SK-N-MC (cell line): ENCODE data around the gene ACTA2.

ENCODE experiments used
- DNase-seq: peaks from one replicate; pipeline ENCODE4 v3.0.0-alpha.2; 2011; ENCODE audit warnings: low read depth, low spot score
- H3K27ac ChIP-seq: fragments of 200-600 bp; sonication (generic); 2 replicates; pipeline ENCODE4 v1.5.1; 2016; ENCODE audit warnings: mixed run types
- H3K36me3 ChIP-seq: fragments of 200-600 bp; sonication (generic); 2 replicates; pipeline ENCODE4 v1.6.1; 2017; ENCODE audit warnings: antibody characterized with exemption, low read length, mixed read lengths; ENCODE audit not compliant: insufficient read depth
- H3K4me3 ChIP-seq: fragments of 200-600 bp; sonication (generic); 2 replicates; pipeline ENCODE4 v1.5.1; 2016
- H3K9ac ChIP-seq: fragments of 200-600 bp; sonication (generic); 2 replicates; pipeline ENCODE4 v1.8.0; 2017; ENCODE audit warnings: mixed run types, mixed read lengths; ENCODE audit not compliant: insufficient read length
- H3K9me3 ChIP-seq: fragments of 200-600 bp; sonication (generic); 2 replicates; pipeline ENCODE4 v1.6.1; 2017; ENCODE audit warnings: low read depth, mild to moderate bottlenecking, antibody characterized with exemption, low read length, moderate library complexity, mixed read lengths
- EZH2 ChIP-seq: fragments of 200-600 bp; sonication (generic); IDR thresholded peaks from one replicate; pipeline ENCODE4 v1.6.1; 2017; ENCODE audit warnings: antibody characterized with exemption
- FOXP2 ChIP-seq: optimal IDR thresholded peaks from 2 replicates; pipeline ENCODE3; 2011; ENCODE audit warnings: mild to moderate bottlenecking, moderate library complexity; ENCODE audit not compliant: insufficient read depth; ENCODE audit errors: extremely low read length, control extremely low read depth
- POLR2AphosphoS5 ChIP-seq: IDR thresholded peaks from 2 replicates; pipeline ENCODE4 v1.6.1; 2012; ENCODE audit warnings: mild to moderate bottlenecking, low read depth, low read length, borderline replicate concordance

Gene ACTA2

DNA sequence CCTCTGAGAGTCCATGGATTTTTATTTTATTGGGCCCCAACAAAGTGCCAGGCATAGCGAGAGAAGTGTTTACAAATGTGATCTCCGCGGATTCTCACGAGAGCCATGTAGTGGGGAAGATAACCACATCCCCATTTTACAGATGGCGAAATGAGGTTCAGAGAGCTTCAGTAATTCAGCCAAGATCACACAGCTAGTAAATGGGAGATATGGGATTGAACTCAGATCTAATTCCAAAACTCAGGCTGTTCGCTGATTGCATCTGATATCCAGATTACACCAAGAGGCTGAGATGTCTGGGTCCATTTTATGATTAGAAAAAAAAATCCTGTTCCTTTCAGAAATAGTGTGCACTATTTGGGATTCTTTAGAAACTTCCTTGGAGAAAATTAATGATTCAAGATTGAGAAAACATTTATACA lies 39.3 kb upstream of the ACTA2 start:
- DNase-seq = no peak
- TF ChIP-seq POLR2AphosphoS5 = no peak
- TF ChIP-seq FOXP2 = no peak
- TF ChIP-seq EZH2 = no peak
- Histone ChIP-seq H3K4me3 (peak overlapping the region; percentile 85), H3K9me3 (no peaks in the 10 kb centered on the region), H3K36me3 (no peaks in the 10 kb centered on the region), H3K9ac (peak overlapping the region; percentile 87), H3K27ac (peak overlapping the region; percentile 62; the same call in 1 of the 2 replicates)

DNA sequence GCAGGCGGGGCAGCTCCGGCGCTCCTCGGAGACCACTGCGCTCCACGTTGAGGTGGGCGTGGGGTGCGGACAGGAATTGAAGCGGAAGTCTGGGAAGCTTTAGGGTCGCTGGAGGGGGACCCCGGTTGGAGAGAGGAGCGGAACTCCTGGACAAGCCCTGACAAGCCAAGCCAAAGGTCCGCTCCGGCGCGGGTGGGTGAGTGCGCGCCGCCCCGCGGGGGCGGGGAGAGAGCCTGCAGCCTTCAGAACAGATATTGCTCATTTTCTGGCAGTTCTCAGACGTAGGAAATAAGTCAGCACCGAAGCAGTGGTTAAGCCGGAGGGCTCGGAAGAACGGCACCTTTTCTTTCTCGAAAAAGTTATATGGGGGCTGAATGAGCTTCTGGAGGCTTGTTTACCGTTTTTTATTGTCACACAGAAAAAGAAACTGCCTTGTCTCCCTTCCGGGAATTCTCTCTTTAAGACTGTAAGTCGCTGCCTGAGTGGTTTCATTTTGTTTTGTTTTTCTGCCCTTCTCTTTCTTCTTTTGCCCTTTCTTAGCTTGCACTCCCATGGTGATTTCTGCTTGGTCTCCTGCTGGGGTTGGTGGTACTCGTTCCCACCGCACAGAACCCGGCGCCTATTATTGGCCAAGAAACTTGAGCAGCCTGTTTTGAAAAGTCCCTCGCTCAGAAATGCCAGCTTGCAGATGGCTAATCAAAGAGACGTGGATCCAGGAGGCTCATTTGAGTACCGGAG lies 38.8 kb upstream of the ACTA2 start:
- Histone ChIP-seq H3K9me3 (no peaks in the 10 kb centered on the region), H3K36me3 (no peaks in the 10 kb centered on the region), H3K4me3 (peak overlapping the region; percentile 85), H3K27ac (peak overlapping the region; percentile 62; the same call in 1 of the 2 replicates), H3K9ac (peak overlapping the region; percentile 87)
- TF ChIP-seq EZH2 = no peak
- no peak for TF ChIP-seq POLR2AphosphoS5
- TF ChIP-seq FOXP2 = no peak
- no peak for DNase-seq

DNA sequence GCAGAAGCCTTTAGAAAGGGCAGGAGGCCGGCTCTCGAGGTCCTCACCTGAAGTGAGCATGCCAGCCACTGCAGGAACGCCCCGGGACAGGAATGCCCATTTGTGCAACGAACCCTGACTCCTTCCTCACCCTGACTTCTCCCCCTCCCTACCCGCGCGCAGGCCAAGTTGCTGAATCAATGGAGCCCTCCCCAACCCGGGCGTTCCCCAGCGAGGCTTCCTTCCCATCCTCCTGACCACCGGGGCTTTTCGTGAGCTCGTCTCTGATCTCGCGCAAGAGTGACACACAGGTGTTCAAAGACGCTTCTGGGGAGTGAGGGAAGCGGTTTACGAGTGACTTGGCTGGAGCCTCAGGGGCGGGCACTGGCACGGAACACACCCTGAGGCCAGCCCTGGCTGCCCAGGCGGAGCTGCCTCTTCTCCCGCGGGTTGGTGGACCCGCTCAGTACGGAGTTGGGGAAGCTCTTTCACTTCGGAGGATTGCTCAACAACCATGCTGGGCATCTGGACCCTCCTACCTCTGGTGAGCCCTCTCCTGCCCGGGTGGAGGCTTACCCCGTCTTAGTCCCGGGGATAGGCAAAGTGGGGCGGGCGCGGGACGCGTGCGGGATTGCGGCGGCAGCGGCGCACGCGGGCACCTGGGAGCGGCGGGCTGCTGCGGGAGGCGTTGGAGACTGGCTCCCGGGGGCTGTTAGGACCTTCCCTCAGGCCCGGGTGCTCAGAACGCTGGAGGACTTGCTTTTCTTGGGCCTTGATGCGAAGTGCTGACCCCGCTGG lies 38.0 kb upstream of the ACTA2 start, which contains the start of gene FAS:
TSS of gene FAS (plus strand) at position 415 of the 777 bp plus-strand sequence. CDS start at position 494, 79 bp downstream.
- Histone ChIP-seq H3K9me3 (no peaks in the 10 kb centered on the region), H3K9ac (peak within 1 kb of the TSS; percentile 87), H3K36me3 (no peaks in the 10 kb centered on the region), H3K4me3 (peak within 1 kb of the TSS; percentile 85), H3K27ac (peak within 1 kb of the TSS; percentile 62; the same call in 1 of the 2 replicates)
- no peak for TF ChIP-seq FOXP2
- no peak for TF ChIP-seq POLR2AphosphoS5
- TF ChIP-seq EZH2 = no peak
- no peak for DNase-seq

DNA sequence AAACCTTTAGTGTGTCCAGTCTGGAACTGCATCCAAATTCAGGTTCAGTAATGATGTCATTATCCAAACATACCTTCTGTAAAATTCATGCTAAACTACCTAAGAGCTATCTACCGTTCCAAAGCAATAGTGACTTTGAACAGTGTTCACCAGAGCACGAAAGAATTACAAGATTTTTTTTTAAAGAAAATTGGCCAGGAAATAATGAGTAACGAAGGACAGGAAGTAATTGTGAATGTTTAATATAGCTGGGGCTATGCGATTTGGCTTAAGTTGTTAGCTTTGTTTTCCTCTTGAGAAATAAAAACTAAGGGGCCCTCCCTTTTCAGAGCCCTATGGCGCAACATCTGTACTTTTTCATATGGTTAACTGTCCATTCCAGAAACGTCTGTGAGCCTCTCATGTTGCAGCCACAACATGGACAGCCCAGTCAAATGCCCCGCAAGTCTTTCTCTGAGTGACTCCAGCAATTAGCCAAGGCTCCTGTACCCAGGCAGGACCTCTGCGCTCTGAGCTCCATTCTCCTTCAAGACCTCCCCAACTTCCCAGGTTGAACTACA lies 37.3 kb upstream of the ACTA2 start:
- no peak overlapping the region for H3K27ac ChIP-seq
- peak overlapping the region; percentile 85 for H3K4me3 ChIP-seq
- peak overlapping the region; percentile 87 for H3K9ac ChIP-seq
- TF ChIP-seq FOXP2 (no peak), POLR2AphosphoS5 (no peak), EZH2 (no peak)
- no peaks in the 10 kb centered on the region for H3K9me3 ChIP-seq
- no peak for DNase-seq
- H3K36me3 ChIP-seq = no peaks in the 10 kb centered on the region

DNA sequence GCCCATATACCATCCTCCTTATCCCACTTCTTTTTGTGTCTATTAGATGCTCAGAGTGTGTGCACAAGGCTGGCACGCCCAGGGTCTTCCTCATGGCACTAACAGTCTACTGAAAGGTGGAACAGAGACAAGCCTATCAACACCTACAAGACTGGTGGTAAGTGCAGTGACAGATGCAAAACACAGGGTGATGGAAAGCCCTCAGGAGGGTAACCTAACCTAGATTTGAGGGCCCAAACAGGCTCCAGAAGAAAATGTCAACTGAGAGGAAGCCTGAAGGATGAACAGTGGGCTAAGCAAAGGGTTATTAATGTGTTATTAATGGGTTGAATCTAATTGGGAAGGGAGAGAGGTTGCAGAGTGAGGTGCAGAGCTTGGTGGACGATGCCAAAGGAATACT lies 36.9 kb upstream of the ACTA2 start:
- no peak overlapping the region for H3K27ac ChIP-seq

DNA sequence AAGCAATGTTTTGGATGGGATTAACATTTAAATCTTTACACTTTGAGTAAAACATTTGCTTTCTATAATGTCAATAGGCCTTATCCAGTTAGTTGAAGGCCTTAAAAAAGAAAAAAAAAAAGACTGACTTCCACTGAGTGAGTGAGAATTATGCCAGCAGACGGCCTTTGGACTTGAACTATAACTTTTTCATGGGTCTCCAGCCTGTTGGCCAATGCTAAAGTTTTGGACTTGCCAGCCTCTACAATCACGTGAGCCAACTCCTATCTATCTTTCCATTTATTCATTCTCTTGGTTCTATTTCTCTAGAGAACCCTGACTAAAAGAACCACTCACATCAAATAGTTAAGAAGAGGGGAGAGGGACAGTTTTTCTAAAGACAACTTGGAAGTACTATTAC lies 35.3 kb upstream of the ACTA2 start:
- no peaks in the 10 kb centered on the region for H3K36me3 ChIP-seq
- peak overlapping the region; percentile 97 for H3K27ac ChIP-seq
- DNase-seq = no peak
- peak overlapping the region; percentile 2; the same call in 1 of the 2 replicates for H3K4me3 ChIP-seq
- no peaks in the 10 kb centered on the region for H3K9me3 ChIP-seq
- TF ChIP-seq EZH2 (no peak), FOXP2 (no peak), POLR2AphosphoS5 (no peak)
- H3K9ac ChIP-seq = no peak overlapping the region

More for the DNA sequence above, 36.9 kb upstream of the ACTA2 start:
- Histone ChIP-seq H3K36me3 (no peaks in the 10 kb centered on the region), H3K9me3 (no peaks in the 10 kb centered on the region), H3K9ac (no peak overlapping the region), H3K4me3 (peak overlapping the region; percentile 85)
- TF ChIP-seq EZH2 = no peak
- TF ChIP-seq POLR2AphosphoS5 = no peak
- DNase-seq = no peak

DNA sequence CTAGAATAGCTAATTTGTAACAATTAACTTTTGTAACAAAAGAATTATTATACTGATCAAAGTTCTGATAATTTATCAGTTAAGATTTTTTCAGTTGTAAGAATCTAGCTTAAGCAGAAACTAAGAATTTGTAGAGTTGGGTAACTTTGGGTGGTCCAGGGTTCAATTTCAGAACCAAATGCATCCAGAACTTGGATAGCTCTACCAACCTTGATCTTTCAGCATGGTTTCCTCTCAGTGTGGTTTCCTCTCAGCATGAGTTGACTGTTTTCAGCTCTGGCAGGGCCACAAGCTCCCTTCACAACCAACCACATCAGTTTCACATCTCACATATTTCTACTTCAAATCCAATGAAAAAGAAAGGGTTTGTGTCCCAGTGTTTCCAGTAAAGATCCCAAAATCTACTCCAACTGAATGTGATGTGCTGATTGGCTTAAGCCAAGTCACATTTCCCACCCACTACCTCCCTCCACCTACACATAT lies 34.7 kb upstream of the ACTA2 start:
- H3K9me3 ChIP-seq = no peaks in the 10 kb centered on the region
- H3K9ac ChIP-seq = peak overlapping the region; percentile 47
- no peak for TF ChIP-seq POLR2AphosphoS5
- no peak for TF ChIP-seq EZH2
- TF ChIP-seq FOXP2 = no peak
- peak overlapping the region; percentile 97 for H3K27ac ChIP-seq
- no peaks in the 10 kb centered on the region for H3K36me3 ChIP-seq
- H3K4me3 ChIP-seq = peak overlapping the region; percentile 2; the same call in 1 of the 2 replicates
- no peak for DNase-seq
